HG02840 (cell line): ENCODE results near the gene SART3.
"Not testable (repeated sequence)": the region's sequence is repeated elsewhere in the genome, so short reads cannot be mapped to it uniquely, and the experiment has no call there.

Experiments used
- ATAC-seq: cut with Tn5 transposase; IDR thresholded peaks from one replicate; pipeline ENCODE4 v1.9.1; 2021; ENCODE audit warnings: mild to moderate bottlenecking, moderate library complexity, moderate number of reproducible peaks; ENCODE audit not compliant: unreplicated experiment, low FRiP score

The SART3 gene

GRCh38 chr12:108597559-108598471, 36.8 kb upstream of the SART3 start, which contains the start of gene TMEM119:
TMEM119 (minus strand) TSS chr12:108598084; CDS start chr12:108592383, 5,701 bp downstream.
- no peak for ATAC-seq

DNA sequence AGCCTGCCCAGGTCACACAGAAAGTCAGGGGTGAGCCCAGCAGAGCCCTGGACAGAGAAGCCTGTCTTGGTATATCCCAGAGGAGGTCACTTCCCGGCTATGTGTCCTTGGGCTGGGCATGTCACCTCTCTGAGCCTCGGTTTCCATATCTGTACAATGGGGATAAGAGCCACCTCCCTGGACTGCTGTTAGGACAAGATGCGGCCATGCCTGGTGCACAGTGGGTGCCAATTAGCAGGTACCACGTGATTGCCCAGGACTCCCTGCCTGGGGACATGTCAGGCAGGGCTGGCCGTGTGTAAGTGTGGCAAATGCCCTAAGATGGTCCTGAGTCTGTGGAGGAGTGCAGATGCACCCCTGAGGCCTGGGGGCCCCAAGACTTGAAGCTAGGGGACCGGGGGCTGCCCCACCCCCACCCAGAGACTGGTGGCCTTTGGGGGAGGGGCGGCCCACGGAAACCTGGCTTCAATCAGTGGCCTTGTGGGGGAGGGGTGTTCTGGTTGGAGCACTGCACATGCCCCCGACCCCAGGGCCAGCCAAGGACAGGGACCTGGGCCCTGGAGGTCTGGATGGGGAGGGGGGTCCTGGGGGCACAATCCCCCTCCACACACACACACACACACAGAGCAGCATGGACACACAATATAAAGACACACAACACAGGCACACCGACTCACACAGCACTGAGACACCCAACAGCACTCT, 36.0 kb upstream of the SART3 start:
- ATAC-seq: no peak

DNA sequence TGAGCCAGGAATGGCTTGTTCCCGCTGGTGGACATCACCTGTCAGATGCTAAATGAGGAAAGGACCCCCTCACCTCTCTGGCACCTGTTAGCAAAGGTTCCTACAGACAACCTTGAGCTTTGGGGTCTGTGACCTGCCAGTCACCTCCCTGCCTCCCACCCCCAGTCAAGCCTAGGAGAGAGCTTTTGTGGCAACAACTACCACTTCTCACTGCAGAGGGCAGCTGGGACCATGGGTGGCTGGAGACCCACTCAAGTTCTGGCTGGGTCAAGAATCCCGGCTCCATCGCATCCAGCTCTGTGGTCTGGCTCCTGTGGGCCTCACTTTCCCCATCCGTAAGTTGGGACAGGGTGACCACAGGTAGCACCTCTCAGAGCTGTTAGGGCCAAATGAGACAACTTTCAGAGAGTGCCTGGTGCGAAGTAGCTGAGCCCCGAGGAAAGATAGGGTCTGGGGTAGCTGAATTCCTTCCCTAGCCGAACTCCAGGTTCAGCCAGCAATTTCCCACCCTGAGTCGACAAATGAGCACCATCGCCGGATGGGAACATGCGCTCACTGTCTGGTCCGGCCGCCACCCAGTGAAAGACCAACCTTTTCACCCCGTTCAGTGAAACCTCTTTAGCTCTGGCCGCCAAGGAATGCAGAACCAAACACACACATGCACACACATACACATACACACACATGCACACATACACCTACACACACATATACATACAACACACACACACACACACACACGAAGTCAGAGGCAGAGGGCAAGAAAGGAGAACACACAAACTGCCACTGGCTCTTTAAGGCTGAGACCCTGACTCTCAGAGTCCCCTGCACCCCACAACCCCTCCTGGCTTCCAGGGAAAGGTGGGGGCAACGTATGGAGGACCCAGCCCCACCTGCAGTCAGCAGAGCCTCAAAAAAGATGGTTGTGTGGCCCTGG, 35.0 kb upstream of the SART3 start:
- ATAC-seq: no peak

DNA sequence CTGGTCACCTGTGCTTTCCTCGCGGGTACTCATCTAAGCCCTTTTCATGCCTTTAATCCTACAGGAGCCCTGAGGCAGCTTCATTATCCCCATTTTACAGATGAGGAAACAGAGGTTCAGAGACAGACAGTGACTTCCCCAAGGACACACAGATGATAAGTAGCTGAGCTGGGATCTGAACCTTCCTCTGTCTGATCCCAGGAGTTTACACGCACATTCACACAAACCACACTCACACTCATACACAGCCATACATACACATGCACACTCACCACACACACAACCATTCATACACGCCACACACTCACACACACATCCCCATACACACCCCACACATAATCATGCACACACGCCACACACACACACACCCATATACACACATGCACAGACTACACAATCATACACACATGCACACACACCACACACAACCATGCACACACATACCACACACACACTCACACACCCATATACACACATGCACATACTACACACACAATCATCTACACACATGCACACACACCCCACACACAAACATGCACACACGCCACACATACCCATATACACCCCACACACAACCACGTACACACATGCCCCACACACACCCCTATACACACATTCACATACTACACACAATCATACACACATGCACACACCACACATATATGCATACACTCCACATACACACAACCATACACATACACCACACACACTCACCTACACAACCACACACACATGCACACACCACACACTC, 34.2 kb upstream of the SART3 start:
- ATAC-seq: no peak

GRCh38 chr12:108594323-108594903, 33.4 kb upstream of the SART3 start:
- ATAC-seq: no peak

DNA sequence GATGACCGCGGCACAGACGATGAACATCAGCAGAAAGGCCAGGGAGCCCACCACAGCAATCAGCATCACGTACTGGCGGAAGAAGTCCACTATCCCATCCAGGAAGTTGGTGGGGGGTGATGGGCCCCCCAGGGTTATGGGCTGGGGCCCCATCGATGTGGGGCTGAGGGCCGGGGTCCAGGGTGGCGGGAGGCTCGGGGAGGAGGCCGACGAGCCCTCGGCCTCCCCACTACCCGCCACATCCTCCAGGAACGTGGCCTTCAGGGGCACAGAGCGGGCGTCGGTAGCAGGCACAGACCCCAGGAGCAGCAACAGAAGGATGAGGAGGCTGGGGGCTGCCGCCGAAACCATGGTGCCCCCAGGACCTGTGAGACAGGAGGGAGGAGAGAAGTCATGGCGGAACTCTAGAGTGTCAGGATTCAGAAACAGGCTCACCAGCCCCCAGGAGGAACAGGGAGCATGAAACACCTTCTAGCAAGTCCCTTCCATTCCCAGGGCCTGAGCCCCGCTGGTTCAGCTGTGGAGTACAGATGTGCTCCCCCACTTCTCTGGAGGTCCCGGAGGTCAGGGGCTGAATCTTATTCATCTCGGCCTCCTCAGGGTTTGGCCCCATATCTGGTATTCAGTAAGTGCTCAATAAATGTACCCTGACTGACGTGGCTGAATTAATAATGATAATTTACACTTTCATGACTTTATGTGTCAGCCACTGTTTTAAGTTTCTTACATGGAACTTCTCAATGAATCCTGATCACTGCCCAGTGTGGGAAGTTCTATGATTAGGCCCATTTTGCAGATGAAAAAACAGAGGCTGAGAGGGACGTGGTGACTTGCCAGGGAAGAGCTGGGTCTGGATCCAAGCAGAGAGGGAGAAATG, 31.3 kb upstream of the SART3 start:
- no peak for ATAC-seq

- no peak for ATAC-seq
These were observed 30.5 kb upstream of the SART3 start for GRCh38 chr12:108591267-108591980.

- ATAC-seq: not testable (repeated sequence)
These were observed 29.5 kb upstream of the SART3 start for GRCh38 chr12:108590463-108590862.

DNA sequence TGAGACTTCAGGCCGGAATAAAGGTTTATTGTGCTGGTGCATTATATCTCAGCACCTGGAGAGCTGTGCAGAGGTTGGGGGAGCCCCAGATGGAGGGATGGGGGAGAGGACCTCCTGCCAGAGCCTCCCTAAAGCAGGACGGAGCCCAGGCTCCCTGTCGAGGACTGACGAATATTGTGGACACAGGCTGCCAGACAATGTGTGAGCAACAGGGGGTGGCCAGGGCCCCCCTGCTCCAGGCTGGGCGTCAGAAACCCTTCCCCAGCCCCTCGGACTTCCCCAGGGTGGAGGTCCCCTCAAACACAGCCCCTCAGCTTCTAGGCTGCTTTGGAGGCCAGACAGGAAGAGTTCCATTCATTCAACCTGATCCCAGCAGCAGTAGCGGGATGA, 28.9 kb upstream of the SART3 start:
- ATAC-seq: no peak

DNA sequence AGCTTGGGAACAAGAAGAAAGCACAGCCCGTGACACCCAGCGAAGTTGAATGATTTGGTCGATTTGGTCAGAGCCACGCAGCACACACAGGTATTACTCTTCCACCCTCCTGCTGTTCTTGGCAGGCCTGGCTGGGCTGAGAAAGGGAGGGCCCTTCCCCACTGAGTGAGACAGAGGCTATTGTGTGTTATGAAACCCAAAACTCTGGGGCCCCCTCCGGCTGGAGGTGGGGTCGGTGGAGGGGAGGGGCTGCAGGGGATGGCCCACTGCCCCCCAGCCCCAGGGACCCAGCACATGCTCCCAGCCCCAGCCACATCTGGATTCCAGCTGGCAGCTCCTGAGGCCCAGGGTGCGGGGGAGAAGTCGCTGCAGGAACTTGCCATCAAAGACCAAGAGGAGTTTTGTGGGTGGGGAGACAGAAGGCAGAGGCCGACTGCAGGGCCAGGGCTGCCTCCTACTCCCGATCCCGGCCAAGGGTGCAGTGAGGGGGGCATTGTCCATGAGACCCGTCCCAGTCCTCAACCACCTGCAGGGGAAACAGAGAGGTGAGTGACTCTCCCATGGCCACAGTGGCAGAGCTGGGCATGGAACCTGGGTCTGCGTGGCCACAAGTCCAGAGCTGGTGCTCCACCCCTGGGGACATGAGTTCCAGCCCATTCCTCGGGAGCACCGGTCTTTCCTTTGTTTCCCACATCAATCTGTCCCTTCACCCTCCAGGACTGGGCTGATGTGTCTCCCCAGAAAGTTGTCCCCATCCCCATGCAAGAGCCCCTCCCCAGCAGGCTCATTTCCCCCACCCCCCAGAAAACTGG, 28.3 kb upstream of the SART3 start:
- ATAC-seq: no peak

GRCh38 chr12:108587826-108588225, 26.9 kb upstream of the SART3 start:
- no peak for ATAC-seq

DNA sequence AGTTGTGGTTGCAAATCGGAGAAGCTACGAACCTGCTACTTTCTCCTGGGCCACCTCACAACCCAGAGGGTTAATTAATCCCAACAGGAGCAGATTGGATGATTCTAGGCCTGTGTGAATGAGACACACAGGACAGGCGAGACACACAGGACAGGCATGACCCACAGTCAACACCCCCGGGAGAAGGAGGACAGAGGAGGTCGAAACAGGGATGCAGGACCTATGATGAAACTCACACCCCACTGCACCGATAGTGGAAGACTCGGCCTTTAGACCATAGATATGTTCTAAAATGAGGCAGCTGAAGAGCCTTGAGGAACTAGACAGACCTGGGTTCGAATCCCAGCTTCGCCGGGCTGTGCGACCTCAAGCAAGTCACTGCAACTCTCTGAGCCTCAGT, 25.3 kb upstream of the SART3 start:
- ATAC-seq: no peak

GRCh38 chr12:108585864-108586263, 24.9 kb upstream of the SART3 start:
- no peak for ATAC-seq

DNA sequence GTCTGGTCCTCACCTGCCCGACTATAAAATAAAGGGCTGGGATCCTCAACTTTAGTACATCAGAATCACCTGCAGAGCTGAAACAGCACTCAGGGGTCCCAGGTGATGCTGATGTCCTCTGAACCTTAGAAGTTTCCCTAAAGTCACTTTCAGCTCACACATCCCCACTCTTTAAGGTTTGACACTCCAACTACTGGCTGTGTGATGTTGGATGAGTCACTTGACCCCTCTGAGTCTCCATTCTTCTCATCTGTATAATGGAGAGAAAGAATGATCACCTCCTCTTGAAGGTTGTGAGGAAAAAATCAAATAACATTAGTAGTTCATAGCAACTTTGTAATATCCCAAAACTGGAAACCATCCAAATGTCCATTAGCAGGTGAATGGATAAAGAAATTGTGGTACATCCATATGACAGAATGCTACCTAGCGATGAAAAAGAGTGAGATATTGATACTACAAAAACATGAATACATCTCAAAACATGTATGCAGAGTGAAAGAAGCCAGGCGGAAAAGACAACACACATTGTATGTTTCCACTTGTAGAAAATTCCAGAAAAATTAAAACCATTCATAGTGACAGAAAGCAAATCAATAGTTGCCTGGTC, 23.6 kb upstream of the SART3 start:
- no peak for ATAC-seq

GRCh38 chr12:108583991-108584390, 23.0 kb upstream of the SART3 start:
- ATAC-seq: no peak

DNA sequence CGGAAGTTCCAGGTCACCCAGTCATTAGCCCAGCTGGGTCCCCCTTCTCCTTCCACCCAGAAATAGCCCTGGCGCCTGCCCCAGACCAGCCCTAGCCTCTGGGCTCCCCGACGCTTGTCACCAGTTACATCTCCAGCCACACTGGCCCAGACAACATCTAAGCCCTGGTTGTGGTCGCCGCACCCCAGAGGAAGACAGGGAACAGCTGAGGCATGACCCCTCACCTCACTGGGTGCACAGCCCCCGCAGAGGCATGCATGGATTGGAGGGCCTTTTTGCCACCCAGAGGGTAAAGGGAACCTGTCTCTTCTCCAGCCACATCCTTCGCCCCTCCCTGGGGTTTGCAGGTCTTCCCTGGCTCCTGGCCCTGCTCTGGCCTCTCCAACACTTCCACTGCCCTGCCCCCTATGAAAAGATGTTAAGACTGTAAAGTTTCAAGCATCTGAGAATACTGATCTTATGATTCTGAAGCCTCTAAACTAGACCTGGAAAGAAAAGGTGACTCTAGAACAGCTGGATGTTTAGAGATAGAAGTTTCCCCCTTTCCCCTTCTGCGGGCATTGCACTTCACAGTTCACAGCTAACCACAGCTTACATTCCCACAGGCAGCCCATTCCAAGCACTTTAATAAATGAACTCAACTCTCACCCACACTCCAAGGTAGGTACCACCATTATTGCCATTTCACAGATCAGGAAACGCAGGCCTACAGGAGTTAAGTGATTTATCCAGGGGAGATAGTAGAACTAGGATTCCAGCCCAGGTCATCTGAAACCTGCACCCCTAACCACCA, 22.2 kb upstream of the SART3 start:
- no peak for ATAC-seq
